ENCODE measurements around the gene RARA.

GRCh38 chr17:40322358-40323315 is 13.7 kb downstream of the RARA start:
- TF ChIP-seq EZH2 (IDR thresholded peaks at IDR 0.05; ENCODE audit: insufficient read depth, low read length) (no peak), CTCF (IDR thresholded peaks at IDR 0.05; ENCODE audit: insufficient read depth, low read depth, low read length) (no peak)
